DND-41 (cell line): ENCODE measurements around the gene SLC5A5.
A peak's percentile ranks its signal among the peaks of the same experiment; 100 is the strongest.

Experiments used
- CTCF ChIP-seq: IDR thresholded peaks from 2 replicates; pipeline ENCODE4 v1.5.1; 2012; ENCODE audit warnings: borderline replicate concordance, low read length, moderate library complexity, mild to moderate bottlenecking; ENCODE audit not compliant: poor library complexity, severe bottlenecking; ENCODE audit errors: extremely low read depth
- EZH2 ChIP-seq: IDR thresholded peaks from 3 replicates; pipeline ENCODE4 v1.6.1; 2012; ENCODE audit warnings: borderline replicate concordance, low read depth, mild to moderate bottlenecking, moderate library complexity, low read length, inconsistent platforms; ENCODE audit not compliant: severe bottlenecking

GRCh38 chr19:17938092-17938845 is 66.5 kb downstream of the SLC5A5 start:
- TF ChIP-seq CTCF: peak; percentile 93
- no peak for TF ChIP-seq EZH2
